HepG2 (cell line): ENCODE results near the gene BCL6. TPM values are rescaled to one million over a fixed set of nuclear protein-coding genes. Genes with fewer than 3 reads are reported as not detected.

Experiments used
- AHR ChIP-seq: IDR thresholded peaks from 2 replicates; pipeline ENCODE4 v1.6.1; 2018; ENCODE audit warnings: missing genetic modification reagents, missing compliant biosample characterization
- EED ChIP-seq: sonication (generic); formaldehyde crosslinking; IDR thresholded peaks from 2 replicates; pipeline ENCODE4 v1.5.0; 2020; ENCODE audit warnings: mild to moderate bottlenecking, missing genetic modification reagents
- FOXC1 ChIP-seq: sonication (generic); formaldehyde crosslinking; IDR thresholded peaks from 2 replicates; pipeline ENCODE4 v1.8.0; 2022; ENCODE audit warnings: mild to moderate bottlenecking, missing genetic modification reagents, borderline replicate concordance
- IRF2 ChIP-seq: IDR thresholded peaks from 2 replicates; pipeline ENCODE4 v1.6.1; 2018; ENCODE audit warnings: missing genetic modification reagents, missing compliant biosample characterization
- KAT7 ChIP-seq: IDR thresholded peaks from 2 replicates; pipeline ENCODE4 v1.6.1; 2018; ENCODE audit warnings: borderline replicate concordance, missing compliant biosample characterization
- MXI1 ChIP-seq: IDR thresholded peaks from 3 replicates; pipeline ENCODE4 v1.6.1; 2012; ENCODE audit warnings: low read depth, low read length, inconsistent platforms, borderline replicate concordance
- SOX5 ChIP-seq: IDR thresholded peaks from 2 replicates; pipeline ENCODE4 v1.6.1; 2016; ENCODE audit warnings: borderline replicate concordance
- SSRP1 ChIP-seq: IDR thresholded peaks from 2 replicates; pipeline ENCODE4 v1.6.1; 2016; ENCODE audit warnings: control low read depth
- STAG1 ChIP-seq: sonication (generic); formaldehyde crosslinking; IDR thresholded peaks from 2 replicates; pipeline ENCODE4 v1.4.0; 2020; ENCODE audit warnings: missing genetic modification reagents
- TBL1XR1 ChIP-seq: fragments of 150-350 bp; IDR thresholded peaks from 2 replicates; pipeline ENCODE4 v1.6.1; 2014; ENCODE audit warnings: borderline replicate concordance, low read length; ENCODE audit not compliant: partially characterized antibody
- ZBED4 ChIP-seq: sonication (generic); formaldehyde crosslinking; IDR thresholded peaks from 2 replicates; pipeline ENCODE4 v1.4.0; 2020; ENCODE audit warnings: missing genetic modification reagents, borderline replicate concordance
- ZBTB26 ChIP-seq: IDR thresholded peaks from 2 replicates; pipeline ENCODE4 v1.6.1; 2016; ENCODE audit warnings: missing compliant biosample characterization, missing genetic modification reagents, borderline replicate concordance
- ZBTB33 ChIP-seq: sonication (generic); formaldehyde crosslinking; IDR thresholded peaks from 2 replicates; pipeline ENCODE4 v1.4.0; 2020; ENCODE audit warnings: missing genetic modification reagents
- ZFX ChIP-seq: sonication (generic); formaldehyde crosslinking; IDR thresholded peaks from 2 replicates; pipeline ENCODE4 v1.4.0; 2020; ENCODE audit warnings: mild to moderate bottlenecking, low read depth, missing genetic modification reagents, moderate library complexity
- ZNF10 ChIP-seq: sonication (generic); formaldehyde crosslinking; IDR thresholded peaks from 2 replicates; pipeline ENCODE4 v1.4.0; 2020; ENCODE audit warnings: mild to moderate bottlenecking, low read depth, missing genetic modification reagents, borderline replicate concordance
- ZNF234 ChIP-seq: sonication (generic); formaldehyde crosslinking; conservative IDR thresholded peaks from 2 replicates; pipeline ENCODE4 v1.5.1; 2020; ENCODE audit warnings: mild to moderate bottlenecking, missing genetic modification reagents
- ZNF446 ChIP-seq: sonication (generic); formaldehyde crosslinking; IDR thresholded peaks from 2 replicates; pipeline ENCODE4 v1.5.0; 2020; ENCODE audit warnings: mild to moderate bottlenecking, missing genetic modification reagents
- ZNF776 ChIP-seq: sonication (generic); formaldehyde crosslinking; IDR thresholded peaks from 2 replicates; pipeline ENCODE4 v1.4.0; 2020; ENCODE audit warnings: mild to moderate bottlenecking, missing genetic modification reagents
- ZNF816 ChIP-seq: sonication (generic); formaldehyde crosslinking; IDR thresholded peaks from 2 replicates; pipeline ENCODE4 v1.8.0; 2022; ENCODE audit warnings: missing genetic modification reagents, mild to moderate bottlenecking, borderline replicate concordance
- polyA plus RNA-seq, 8 experiments: library from polyadenylated mRNA; depleted of rRNA in 3 of 8; stranded (reverse) in 7 of 8; unstranded in 1 of 8; fragments of >200 nt; fragmentation: Illumina TruSeq in 4 of 8; extraction: Trizol in 4 of 8; gene quantifications; 2 replicates each; pipeline versions ENCODE4 v1.2.1 to v1.2.3, GENCODE V29; 2011 to 2016; ENCODE audit warnings: low read depth in 4 of 8, missing spikeins in 1 of 8, mixed read lengths in 1 of 8; ENCODE audit not compliant: insufficient read depth in 1 of 8
- total RNA-seq, 5 experiments: library from RNA; depleted of rRNA; stranded (reverse); fragments of >200 nt; fragmentation: Illumina TruSeq; extraction: Trizol; gene quantifications; 2 replicates each; pipeline ENCODE4 v1.2.3, GENCODE V29; 2016; ENCODE audit warnings: low read depth in 1 of 5
- TF ChIP-seq, protein P1 (sequence below): sonication (generic); formaldehyde crosslinking; IDR thresholded peaks from 2 replicates; pipeline ENCODE4 v1.8.0; 2023; ENCODE audit warnings: mild to moderate bottlenecking, missing genetic modification reagents

Gene BCL6
- total and polyA plus RNA-seq, 2 of the 13 experiments (the other 11 are each of a cell fraction or from before 2014, with no cell fraction given), result 21.2 to 53.7 TPM

DNA sequence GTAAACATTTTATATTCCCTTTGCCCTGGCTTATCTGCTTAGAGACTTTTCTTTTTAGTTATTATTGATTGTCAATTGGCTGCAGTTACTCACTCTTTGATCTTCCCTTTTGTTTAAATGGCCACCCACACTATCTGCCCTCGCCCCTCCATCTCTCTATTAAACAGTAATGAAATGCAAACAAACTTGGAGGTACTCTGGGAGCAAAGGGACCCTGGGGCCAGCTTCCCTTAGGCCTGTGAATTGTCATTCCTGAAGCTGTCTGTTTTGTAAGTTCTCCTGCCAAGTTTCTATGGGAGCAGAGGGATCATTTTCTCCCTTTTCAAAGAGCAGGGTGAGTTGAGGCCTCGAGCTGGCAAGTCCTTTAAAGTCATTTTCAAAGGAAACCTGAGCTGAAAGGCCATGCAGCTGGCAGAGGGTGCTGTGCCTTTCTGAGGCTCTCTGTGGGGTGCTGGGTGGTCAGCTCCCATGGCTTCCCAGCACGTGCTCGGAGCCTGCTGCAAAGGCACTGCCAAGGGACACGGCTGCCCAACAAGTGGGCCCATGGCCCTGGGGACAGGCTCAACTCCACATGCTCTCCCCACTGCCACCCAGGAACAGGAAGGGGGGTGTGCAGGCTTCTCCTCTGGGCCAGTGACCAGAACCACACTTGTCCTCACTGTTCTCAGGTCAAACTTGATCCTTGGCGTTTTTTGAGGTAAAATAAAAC, 25.5 kb downstream of the BCL6 start (continued):
- TF ChIP-seq EED (CRISPR knock-in tag), result peak; percentile 72; the same call in 1 of the 2 replicates
- peak; percentile 35; the same call in 1 of the 3 replicates for TF ChIP-seq MXI1
- no peak for TF ChIP-seq TBL1XR1
- peak; percentile 95; the same call in 1 of the 2 replicates for TF ChIP-seq SSRP1
- no peak for TF ChIP-seq ZBED4 (CRISPR knock-in tag)
- TF ChIP-seq AHR (CRISPR knock-in tag), result no peak
- no peak for TF ChIP-seq ZNF776 (CRISPR knock-in tag)
- peak; percentile 70; the same call in 1 of the 2 replicates for TF ChIP-seq ZFX (CRISPR knock-in tag)
- TF ChIP-seq FOXC1 (CRISPR knock-in tag), result peak; percentile 87
- TF ChIP-seq STAG1 (CRISPR knock-in tag), result peak; percentile 17; the same call in 1 of the 2 replicates
- TF ChIP-seq, protein P1, sequence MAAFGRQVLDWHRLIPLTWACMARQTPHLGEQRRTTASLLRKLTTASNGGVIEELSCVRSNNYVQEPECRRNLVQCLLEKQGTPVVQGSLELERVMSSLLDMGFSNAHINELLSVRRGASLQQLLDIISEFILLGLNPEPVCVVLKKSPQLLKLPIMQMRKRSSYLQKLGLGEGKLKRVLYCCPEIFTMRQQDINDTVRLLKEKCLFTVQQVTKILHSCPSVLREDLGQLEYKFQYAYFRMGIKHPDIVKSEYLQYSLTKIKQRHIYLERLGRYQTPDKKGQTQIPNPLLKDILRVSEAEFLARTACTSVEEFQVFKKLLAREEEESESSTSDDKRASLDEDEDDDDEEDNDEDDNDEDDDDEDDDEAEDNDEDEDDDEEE (CRISPR knock-in tag), result no peak
- TF ChIP-seq ZNF10 (CRISPR knock-in tag), result no peak
- TF ChIP-seq ZNF234 (CRISPR knock-in tag), result no peak
- no peak for TF ChIP-seq ZBTB33
- no peak for TF ChIP-seq ZBTB26 (CRISPR knock-in tag)
- no peak for TF ChIP-seq KAT7 (CRISPR knock-in tag)
- no peak for TF ChIP-seq ZNF446 (CRISPR knock-in tag)
- no peak for TF ChIP-seq ZNF816 (CRISPR knock-in tag)
- TF ChIP-seq IRF2, result 0 out of 2 replicates have a peak, but pooled peaks have one; percentile 12
- peak; percentile 86 for TF ChIP-seq SOX5 (CRISPR knock-in tag)
